GM19239 (cell line): ENCODE measurements around the gene GALNT9.
"Not testable (repeated sequence)": the region's sequence is repeated elsewhere in the genome, so short reads cannot be mapped to it uniquely, and the experiment has no call there.

Experiments used
- DNase-seq: peaks from one replicate; pipeline ENCODE4 v3.0.0; 2011; ENCODE audit warnings: low spot score; ENCODE audit not compliant: insufficient read length
- FAIRE-seq: peaks from 2 replicates; lab custom pipeline; 2011; peaks lifted over from hg19 to GRCh38; lab: Jason Lieb, UNC

GALNT9 gene

DNA sequence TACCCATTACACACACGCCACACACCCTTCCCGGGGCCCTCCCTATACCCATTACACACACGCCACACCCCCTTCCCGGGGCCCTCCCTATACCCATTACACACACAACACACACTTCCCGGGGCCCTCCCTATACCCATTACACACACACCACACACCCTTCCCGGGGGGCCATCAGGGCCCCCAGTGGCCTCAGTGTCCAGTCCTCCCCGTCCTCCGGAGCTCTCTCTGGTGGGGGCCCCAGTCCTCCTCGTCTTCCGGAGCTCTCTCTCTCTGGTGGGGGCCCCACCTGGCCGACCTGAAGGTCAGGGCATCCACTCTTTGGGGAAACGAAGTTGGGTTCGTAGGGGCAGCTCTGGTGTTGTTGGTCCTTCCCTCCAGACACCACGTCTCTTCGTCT is 86.2 kb downstream of the GALNT9 start:
- not testable (repeated sequence) for FAIRE-seq, DNase-seq

DNA sequence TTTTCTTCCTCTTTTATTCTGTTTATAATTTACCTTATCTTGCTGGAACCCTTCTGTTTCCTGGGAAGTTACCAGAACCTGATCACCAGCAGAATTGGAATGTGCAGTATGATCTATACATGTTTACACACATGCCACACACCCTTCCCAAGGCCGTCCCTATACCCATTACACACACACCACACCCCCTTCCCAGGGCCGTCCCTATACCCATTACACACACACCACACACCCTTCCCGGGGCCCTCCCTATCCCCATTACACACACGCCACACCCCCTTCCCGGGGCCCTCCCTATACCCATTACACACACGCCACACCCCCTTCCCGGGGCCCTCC is 88.8 kb downstream of the GALNT9 start:
- not testable (repeated sequence) for FAIRE-seq, DNase-seq

DNA sequence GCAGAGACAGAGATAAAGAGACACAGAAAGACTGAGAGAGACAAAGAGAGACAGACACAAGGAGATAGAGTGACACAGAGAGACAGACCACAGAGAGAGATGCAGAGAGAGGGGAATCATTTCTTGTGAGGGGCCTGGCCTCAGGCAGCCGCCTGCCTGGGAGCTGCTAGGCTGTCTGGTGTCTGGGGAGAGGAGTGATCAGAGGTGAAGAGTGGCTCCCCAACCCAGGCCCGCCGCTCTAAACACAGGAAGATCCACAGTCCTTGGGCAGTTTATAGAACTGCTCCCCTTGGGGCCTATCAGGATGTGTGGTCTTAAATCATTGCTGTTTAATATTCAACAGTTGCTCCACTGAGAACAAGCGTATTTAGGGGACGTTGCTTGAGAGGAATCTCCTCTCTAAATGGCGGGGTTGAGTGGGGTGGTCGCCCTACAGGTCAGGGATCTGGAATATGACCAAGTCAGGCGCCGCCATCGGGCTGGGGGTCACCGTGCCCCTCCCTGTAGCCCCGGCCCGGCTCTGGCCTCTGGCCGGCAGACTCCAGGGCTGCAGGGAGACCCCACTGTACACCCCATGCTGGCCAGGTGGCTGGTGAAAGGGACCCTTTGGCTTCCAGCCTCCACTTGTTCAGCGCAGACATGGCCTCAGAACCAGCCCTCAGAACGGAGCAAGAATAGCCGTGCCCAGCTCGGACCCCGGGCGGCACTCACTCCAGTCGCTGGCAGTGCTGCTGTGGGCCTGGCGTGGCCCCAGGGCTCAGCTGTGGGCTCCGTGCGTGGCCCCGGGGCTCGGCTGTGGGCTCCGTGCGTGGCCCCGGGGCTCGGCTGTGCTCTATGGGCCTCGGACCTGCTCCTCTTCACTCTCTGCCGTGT is 89.4 kb downstream of the GALNT9 start:
- FAIRE-seq (no peak), DNase-seq (no peak)

DNA sequence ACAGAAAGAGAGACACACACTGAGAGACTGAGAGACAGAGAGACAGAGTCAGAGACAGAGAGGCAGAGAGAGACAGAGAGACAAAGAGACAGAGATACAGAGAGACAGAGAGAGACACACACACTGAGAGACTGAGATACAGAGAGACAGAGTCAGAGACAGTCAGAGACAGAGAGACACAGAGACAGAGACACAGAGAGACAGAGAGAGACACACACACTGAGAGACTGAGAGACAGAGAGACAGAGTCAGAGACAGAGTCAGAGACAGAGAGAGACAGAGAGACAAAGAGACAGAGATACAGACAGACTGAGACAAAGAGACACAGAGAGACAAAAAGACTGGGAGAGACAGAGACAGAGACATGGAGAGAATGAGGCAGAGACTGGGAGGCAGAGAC is 90.0 kb downstream of the GALNT9 start:
- FAIRE-seq: no peak

DNA sequence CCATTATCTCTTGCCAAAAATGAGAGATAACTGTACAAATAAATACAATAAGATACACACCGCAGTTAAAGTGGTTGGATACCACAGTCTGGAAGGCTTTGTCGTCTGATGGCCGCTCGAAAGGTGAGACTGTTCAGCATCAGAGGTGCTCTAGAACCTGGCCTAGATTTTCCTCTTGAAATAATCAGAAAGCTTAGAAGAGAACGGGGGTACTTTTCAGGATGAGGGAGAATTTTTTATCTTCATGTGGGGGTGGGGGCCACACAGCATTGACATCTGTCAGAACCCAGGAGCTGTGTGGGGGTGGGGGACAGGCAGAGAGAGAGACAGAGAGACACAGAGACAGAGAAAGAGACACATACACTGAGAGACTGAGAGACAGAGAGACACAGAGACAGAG is 90.5 kb downstream of the GALNT9 start:
- FAIRE-seq (no peak), DNase-seq (no peak)

More for the DNA sequence above, 90.0 kb downstream of the GALNT9 start:
- DNase-seq: no peak

DNA sequence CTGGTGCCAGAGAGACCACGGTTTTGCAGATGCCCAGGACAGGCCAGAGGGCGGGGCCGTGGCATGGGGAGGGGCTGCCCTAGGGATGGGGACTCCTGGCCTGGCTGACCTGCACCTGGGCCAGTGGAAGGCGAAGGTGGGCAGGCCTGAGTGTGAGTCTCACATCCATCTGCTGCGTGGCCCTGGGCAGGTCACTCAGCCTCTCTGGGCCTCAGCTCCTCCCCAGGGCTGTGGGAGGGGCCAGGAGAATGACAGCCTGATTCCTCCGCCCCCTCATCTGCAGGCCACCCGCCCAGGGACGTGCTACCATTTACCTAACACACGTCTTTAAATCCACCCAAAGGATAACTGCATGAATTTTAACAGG is 90.9 kb downstream of the GALNT9 start:
- FAIRE-seq: no peak

DNA sequence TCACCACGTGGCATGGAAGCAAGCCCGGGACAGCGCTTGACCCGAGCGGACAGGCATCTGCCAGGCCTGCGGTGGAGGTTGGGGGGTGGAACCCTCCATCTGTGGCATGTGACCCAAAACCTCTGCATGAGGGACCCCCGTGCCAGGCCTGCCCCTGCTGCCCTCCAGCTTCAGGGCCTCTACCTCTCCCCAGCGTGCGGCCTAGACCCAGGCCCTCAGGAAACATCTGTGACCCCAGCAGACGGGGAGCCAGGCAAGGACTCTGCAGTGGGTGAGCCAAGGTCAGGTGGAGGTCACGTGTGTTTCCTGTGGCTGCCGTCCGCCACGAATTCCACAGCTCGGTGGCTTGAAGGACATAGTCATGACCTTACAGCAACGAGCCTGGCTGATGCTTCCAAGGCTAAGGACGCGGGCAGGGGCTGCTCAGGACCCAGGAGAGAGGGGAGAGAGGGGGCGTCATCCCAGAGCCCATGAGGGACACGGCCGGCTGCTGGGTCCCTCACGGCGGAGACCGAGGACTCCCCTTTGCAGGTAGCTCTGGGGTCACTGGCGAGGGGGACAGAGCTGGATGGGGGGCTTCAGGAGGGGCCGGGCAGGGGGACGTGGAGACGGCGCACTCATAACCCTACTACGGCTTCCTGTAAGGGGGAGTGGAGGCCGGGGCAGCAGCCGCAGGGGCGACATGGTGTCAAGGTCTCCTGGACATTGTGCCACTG is 91.5 kb downstream of the GALNT9 start:
- no peak for FAIRE-seq

More for the DNA sequence above, 90.9 kb downstream of the GALNT9 start:
- DNase-seq: no peak

DNA sequence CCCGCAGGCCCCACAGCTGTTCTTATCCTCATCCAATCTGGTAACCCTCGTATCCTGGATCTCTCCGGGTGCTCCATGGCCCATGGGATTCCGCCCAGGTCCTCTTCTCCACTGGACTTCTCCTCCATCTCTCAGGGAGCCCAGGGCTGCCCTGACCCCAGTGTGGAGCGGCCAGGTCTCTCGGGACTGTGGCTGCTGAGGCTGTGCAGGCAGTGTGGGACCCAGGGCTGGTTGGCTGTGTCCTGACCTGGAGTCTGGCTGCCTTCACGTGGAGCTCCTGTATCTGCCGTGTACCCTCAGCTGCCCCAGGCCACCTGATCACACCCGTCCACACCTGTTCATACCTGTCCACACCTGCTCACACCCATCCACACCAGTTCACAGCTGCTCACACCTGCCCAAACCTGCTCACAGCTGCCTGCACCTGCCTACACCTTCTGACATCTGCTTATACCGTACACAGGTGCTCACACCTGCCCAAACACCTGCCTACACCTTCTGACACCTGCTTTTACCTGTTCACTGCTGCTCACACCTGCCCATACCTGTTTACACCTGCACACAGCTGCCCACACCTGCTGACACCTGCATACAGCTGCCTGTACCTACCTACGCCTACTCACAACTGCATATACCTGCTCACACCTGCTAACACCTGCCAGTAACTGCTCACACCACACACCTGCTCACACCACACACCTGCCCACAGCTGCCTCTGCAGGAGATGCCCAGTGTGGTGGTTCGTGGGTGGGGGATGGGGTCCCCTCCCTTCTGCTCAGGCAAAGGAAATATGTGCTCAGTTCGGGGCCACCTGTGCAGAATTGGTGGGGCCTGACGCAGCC is 92.2 kb downstream of the GALNT9 start:
- FAIRE-seq: no peak

More for the DNA sequence above, 91.5 kb downstream of the GALNT9 start:
- no peak for DNase-seq

DNA sequence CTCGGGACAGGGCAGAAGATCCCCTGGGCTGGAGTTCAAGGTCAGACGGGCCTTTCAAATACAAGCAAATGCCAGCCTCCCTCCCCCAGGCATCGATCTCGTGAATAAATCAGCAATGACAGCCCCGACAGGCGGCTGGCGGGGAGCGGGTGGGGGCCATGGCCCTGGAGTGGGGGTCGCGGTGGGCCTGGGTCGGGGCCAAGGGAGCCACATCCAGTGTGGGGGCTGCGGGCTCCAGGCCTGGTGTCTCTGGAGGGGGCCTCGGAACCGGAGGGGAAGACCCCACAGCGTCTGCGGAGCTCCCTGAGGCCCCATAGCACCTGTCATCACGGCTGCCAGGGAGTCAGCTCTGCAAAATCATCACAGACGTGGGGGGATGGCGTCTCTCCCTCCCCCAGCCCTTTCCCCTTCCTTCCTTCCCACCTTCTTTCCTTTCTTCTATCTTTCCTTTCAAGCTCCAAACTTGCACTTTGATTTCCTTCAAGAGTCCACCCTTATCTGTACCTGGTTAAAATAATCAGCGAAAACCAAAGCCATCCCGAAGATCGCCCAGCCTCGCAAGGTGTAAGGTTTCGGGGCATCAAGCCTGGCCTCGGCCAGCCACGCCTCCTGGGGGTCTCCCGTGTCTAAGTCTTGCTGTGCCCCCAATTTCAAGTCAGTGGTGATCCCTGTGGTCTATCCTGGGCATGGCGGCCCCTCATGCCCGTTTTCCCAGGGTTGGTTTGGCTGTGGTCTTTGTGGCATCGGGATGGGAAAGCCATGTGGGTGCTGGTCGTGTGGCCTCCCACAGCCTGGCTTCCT is 93.1 kb downstream of the GALNT9 start:
- DNase-seq (no peak), FAIRE-seq (no peak)

More for the DNA sequence above, 92.2 kb downstream of the GALNT9 start:
- DNase-seq: no peak

DNA sequence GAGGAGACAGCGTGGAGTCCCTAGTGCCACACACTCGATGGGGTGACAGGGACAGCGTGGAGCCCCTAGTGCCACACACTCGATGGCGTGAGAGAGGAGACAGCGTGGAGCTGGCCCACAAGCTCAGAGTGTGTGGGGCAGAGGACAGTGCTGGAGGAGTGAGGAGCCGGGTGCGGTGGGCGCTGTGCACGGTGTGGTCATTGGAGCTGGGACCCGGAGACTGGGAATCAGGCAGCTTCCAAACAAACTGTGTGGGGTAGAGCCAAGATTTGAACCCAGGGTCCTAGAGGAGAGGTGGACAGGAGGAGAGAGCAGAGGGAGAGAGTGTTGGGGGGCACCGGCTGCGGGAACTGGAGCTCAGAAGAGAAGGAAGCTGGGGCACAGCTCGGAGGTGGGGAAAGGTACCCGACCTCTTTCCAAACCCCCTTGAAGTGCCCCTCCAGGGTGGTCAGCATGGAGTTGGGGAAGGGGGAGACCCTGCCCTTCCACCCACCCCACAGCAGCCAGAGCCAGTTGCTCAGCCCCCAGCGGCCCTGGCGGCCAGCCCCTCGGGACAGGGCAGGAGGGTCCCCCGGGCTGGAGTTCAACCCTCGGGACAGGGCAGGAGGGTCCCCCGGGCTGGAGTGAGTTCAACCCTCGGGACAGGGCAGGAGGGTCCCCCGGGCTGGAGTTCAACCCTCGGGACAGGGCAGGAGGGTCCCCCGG is 94.1 kb downstream of the GALNT9 start:
- DNase-seq: no peak
- no peak for FAIRE-seq

DNA sequence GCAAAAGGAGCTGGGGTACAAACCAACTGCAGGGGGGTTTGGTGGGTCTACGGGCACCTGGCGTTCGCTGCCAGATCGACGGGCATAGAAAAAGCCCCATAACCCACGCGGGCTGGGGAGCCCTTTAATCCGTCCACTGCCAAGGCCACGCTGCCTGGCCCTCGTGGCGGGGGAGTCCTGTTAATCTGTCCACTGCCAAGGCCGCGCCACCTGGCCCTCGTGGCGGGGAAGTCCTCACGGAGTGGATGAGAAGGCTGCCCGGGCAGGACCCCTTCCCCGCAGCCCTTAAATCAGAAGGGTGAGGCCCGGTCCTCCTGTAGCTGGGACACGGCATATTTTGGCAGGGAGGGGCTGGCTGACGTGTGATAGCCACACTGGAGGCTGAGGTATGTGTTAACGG is 99.0 kb downstream of the GALNT9 start:
- FAIRE-seq (no peak), DNase-seq (no peak)

DNA sequence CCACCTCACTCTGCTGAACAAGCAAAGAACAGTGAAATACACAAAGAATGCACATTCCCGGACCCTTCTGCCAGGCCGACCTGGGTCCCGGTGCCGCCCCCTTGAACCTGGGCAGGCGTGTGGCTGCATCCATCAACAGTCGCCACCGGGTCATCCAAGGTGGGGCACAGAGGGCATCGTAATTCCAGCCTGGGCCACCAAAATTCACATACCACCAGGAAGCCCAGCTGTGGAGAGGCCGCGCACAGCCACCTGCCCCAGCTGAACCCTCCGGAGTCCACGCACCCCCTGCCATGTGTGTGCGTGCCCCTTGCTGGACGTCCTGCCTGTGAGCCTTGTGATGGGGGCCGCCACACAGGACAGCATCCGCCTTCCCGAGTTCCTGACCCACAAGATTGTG is 99.5 kb downstream of the GALNT9 start:
- FAIRE-seq (no peak), DNase-seq (no peak)

DNA sequence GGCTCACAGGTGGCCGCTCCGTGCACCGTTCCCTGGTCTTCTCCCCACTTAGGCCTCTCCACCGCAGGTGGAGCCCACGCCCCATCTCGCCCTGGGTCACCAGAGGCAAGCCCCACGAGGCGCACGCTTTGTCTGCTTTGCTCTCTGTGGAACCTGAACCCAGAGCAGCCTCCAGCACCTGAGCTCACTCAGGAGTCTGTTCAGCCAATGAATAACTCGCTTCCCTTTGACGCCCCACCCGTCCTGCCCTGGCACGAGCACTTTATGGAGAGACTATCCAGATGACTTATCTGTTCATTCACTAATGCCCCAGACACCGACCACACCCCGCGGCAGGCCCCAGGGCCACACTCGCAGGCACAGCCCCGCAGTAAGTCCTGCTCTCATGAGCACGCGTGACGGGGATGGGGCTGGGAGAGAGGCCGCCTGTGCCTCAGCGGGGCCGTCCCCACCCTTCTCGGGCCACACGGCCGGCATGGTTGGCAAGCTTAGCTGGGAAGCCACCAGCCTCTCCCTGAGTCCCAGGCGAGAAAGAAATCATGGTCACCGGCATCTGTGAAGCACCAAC is 100.1 kb downstream of the GALNT9 start:
- no peak for FAIRE-seq
- no peak for DNase-seq

DNA sequence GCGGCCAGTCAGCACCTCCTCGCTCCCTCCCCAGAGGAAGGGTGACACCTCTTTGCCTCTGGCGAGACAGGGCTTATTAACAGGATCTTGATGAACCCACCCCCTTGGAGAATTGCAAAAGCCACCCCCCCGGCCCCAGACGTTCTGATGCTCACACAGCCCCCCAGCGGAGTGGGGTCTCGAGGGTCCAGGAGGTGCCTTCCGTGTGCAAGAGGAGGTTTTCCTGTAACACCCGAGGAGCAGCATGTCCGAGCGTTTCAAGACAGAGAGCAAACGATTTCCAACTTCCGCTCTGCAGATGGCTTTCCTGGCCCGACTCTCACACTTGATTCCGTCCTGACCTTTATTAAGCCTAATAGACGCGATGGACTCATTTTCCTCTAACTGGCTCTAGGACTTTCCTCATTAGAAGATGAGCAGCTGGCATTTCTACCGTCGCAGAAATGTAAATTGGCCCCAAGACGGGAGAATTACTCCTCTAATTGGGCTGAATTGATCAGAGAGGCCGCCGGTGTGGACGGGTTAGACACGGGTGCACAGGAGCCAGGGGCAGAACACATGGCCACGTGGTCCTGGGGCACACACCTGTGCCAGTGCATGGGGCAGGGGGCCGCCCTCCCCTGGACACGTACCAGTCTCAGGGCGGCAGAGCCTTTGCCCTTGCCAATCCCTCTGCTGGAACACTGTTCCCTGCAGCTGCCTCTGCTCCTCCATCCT is 100.8 kb downstream of the GALNT9 start:
- no peak for FAIRE-seq
- no peak for DNase-seq

DNA sequence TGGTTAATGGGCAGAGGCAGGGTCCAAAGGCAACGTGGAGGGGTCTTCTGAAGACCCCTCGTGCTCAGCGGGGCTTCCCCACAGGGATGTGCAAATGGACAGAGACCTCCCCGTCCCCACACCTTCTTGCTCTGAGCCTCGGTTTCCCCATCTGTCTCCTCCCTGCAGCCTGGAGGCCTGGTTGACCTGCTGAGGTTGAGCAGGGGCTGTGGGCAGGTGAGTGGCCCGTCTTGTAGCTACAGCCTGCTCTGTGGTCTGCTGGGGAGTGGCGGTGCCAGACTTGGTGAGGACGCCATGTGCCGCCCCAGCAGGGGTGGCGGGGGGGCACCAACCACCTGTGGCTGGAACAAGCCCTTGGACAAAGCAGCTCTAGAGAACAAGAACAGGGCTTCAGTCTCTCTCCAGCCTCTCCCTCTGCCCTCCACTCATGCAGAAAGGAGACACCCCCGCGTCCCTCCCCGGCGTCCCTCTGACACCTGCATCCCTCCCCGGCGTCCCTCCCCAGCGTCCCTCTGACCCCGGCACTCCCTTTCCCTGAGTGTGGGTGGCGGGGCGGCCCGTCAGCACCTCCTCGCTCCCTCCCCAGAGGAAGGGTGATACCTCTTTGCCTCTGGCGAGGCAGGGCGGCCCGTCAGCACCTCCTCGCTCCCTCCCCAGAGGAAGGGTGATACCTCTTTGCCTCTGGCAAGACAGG is 101.5 kb downstream of the GALNT9 start:
- DNase-seq: no peak
- FAIRE-seq: no peak

DNA sequence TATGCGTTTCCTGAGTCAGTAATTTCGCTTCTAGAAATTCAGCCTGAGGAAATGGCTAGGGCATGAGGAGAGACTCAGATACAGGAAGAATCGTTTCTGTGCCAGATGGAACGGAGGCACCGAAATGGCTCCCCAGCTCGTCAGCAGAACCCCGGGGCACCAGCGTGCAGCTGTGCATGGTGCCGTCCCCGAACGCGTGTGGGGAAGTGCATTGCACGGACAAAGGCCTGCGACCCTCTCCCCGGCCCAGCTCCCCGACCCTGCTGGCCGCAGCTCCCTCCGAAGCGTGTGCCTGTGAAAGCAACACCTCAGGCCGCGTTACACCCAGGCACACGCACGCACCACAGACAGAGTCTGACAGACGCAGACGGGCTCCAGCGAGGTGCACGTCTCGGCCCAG is 102.3 kb downstream of the GALNT9 start:
- DNase-seq: no peak
- no peak for FAIRE-seq

DNA sequence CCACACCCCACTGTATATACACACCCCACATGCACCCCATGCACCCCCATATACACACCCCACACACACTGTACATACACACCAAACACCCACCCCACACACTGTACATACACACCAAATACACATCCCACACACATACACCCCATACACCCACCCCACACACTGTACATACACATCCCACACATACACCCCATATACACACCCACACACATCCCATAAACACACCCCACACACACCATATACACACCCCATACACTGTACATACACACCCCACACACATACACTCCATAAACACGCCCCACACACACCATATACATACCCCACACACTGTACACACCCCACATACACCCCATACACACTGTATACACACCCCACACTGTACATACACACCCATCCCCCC is 102.8 kb downstream of the GALNT9 start:
- FAIRE-seq (no peak), DNase-seq (no peak)

DNA sequence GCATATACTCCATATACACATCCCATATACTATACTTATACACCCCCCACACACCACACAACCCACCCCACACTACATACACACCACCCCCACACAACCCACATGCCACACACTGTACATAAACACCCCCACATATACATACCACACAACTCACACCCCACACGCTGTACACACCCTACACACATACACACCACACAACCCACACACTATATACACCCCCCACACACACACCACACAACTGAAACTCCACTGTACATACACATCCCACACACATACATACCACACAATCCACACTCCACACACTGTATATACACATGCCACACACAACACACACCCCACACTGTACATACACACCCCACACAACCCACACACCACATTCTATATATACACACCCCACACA is 104.2 kb downstream of the GALNT9 start:
- FAIRE-seq (no peak), DNase-seq (no peak)
